K562 (cell line): ENCODE data around the gene CRYBG2. TPM values are rescaled to one million over a fixed set of nuclear protein-coding genes. Genes with fewer than 3 reads are reported as not detected.

Experiments
- CBFA2T3 ChIP-seq: fragments of 450-650 bp; IDR thresholded peaks from 2 replicates; pipeline ENCODE4 v1.6.1; 2017
- CCAR2 ChIP-seq: fragments of 200-400 bp; formaldehyde crosslinking; IDR thresholded peaks from 2 replicates; pipeline ENCODE4 v1.6.1; 2017; ENCODE audit warnings: mild to moderate bottlenecking, low read depth, low read length
- ETV5 ChIP-seq: sonication (generic); formaldehyde crosslinking; IDR thresholded peaks from 2 replicates; pipeline ENCODE4 v1.4.0; 2020; ENCODE audit warnings: low read depth, mild to moderate bottlenecking, missing genetic modification reagents
- FOXM1 ChIP-seq, 2 experiments: fragments of 450-650 bp in 1 of 2; sonication (generic) in 1 of 2; formaldehyde crosslinking in 1 of 2; IDR thresholded peaks; 2 replicates each; pipeline versions ENCODE4 v1.6.1 to v1.9.0; 2017 to 2022; ENCODE audit warnings: low read depth in 2 of 2, mild to moderate bottlenecking in 2 of 2, missing genetic modification reagents in 1 of 2, moderate library complexity in 1 of 2
- HMBOX1 ChIP-seq: sonication (generic); IDR thresholded peaks from 2 replicates; pipeline ENCODE4 v1.6.1; 2016
- JUNB ChIP-seq: fragments of 450-650 bp; formaldehyde crosslinking; conservative IDR thresholded peaks from 2 replicates; pipeline ENCODE4 v1.4.0; 2020; ENCODE audit warnings: mild to moderate bottlenecking
- MCM3 ChIP-seq: fragments of 450-650 bp; IDR thresholded peaks from 2 replicates; pipeline ENCODE4 v1.6.1; 2016
- PCBP2 ChIP-seq: fragments of 200-400 bp; formaldehyde crosslinking; IDR thresholded peaks from 2 replicates; pipeline ENCODE4 v1.6.1; 2018; ENCODE audit warnings: low read length, low read depth, mild to moderate bottlenecking, moderate library complexity; ENCODE audit not compliant: poor library complexity, severe bottlenecking
- SIN3A ChIP-seq, 2 experiments: fragments of 150-350 bp in 1 of 2; IDR thresholded peaks; 2 replicates each; pipeline ENCODE4 v1.6.1; 2011 to 2016; ENCODE audit warnings: borderline replicate concordance in 2 of 2, low read depth in 2 of 2, low read length in 2 of 2, mild to moderate bottlenecking in 2 of 2, moderate library complexity in 2 of 2; ENCODE audit not compliant: control insufficient read depth in 1 of 2
- THAP7 ChIP-seq: fragments of 250-450 bp; sonication (Bioruptor Pico); IDR thresholded peaks from 2 replicates; pipeline ENCODE4 v1.5.0; 2021
- ZNF143 ChIP-seq: sonication (generic); formaldehyde crosslinking; IDR thresholded peaks from 2 replicates; pipeline ENCODE4 v1.9.0; 2022; ENCODE audit warnings: mild to moderate bottlenecking, missing genetic modification reagents
- ZNF212 ChIP-seq: fragments of 450-650 bp; formaldehyde crosslinking; IDR thresholded peaks from 2 replicates; pipeline ENCODE4 v1.4.0; 2020; ENCODE audit warnings: mild to moderate bottlenecking
- ZNF224 ChIP-seq: sonication (generic); formaldehyde crosslinking; IDR thresholded peaks from 2 replicates; pipeline ENCODE4 v1.8.0; 2022; ENCODE audit warnings: mild to moderate bottlenecking, missing genetic modification reagents
- ZNF518B ChIP-seq: fragments of 250-450 bp; sonication (Bioruptor Pico); IDR thresholded peaks from 2 replicates; pipeline ENCODE4 v1.5.0; 2021; ENCODE audit warnings: mild to moderate bottlenecking, moderate library complexity
- ZNF561 ChIP-seq: fragments of 450-650 bp; formaldehyde crosslinking; conservative IDR thresholded peaks from 2 replicates; pipeline ENCODE4 v1.4.0; 2020; ENCODE audit warnings: mild to moderate bottlenecking, moderate library complexity
- ZNF75A ChIP-seq: fragments of 450-650 bp; formaldehyde crosslinking; IDR thresholded peaks from 2 replicates; pipeline ENCODE4 v1.4.0; 2020; ENCODE audit warnings: mild to moderate bottlenecking
- polyA plus RNA-seq, 8 experiments: library from polyadenylated mRNA; depleted of rRNA in 4 of 8; stranded (reverse) in 5 of 8; unstranded in 3 of 8; fragments of >200 nt; fragmentation: Nextera tagmentation in 2 of 8; fragmentation: Illumina TruSeq in 1 of 8; extraction: Ambion mirVana in 2 of 8; extraction: Trizol in 1 of 8; gene quantifications; 2 replicates each; pipeline versions ENCODE4 v1.2.1 to v1.2.3, GENCODE V29; 2011 to 2014; ENCODE audit warnings: inconsistent platforms in 1 of 8, missing spikeins in 1 of 8
- total RNA-seq, 7 experiments: library from RNA; depleted of rRNA in 6 of 7; stranded (reverse); fragments of >200 nt in 6 of 7; fragmentation: Illumina TruSeq in 2 of 7; extraction: Trizol in 2 of 7; gene quantifications; 2 replicates each; pipeline versions ENCODE4 v1.2.1 to v1.2.3, GENCODE V29; 2011 to 2021; ENCODE audit warnings: low replicate concordance in 1 of 7
- TF ChIP-seq, protein P1 (sequence below): fragments of 250-450 bp; sonication (Bioruptor Pico); IDR thresholded peaks from 2 replicates; pipeline ENCODE4 v1.4.0; 2020; ENCODE audit warnings: borderline replicate concordance
- TF ChIP-seq, protein P2 (sequence below): IDR thresholded peaks from 2 replicates; pipeline ENCODE4 v1.6.1; 2012; ENCODE audit warnings: low read depth, low read length, improper control_type of control experiment, borderline replicate concordance

CRYBG2 gene
- total and polyA plus RNA-seq, 9 of the 15 experiments (the other 6 are each of a cell fraction or from before 2014, with no cell fraction given): 0.39 to 8.5 (median 3.7) TPM

DNA sequence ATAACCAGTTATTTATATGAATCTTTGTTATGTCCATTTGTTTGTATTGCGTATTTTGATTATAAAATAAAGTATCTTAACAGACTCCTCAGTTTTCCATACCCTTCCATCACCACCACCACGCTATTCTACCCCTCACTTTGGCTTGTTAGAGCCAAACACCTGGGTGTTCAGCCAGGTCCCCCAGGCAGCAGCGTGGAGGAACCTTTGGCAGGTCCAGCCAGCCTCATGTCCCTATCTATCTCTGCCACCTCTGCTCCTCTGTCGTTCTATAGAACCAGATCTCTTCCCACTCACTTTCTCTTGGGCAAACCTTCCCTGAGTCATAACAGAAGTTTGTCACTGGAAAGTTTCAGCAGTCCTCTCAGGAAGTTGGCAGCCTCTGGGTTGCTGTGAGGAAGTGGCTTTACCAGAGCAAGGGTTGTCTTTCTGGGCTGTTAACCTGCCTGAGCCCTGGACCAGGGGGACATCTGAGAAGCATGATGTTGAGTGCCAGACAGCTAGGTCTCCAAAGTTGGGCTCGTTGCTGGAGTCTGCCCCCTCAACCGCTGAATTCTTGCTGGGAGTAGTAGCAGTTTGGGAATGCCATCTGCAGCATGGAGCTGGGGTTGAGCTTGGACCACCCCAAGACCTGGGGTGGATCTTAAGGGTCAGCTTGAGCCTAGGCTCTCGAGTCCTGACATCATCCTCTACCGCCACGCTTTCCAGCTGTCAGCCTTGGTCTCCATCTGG, 75.0 kb downstream of the CRYBG2 start (continued):
- TF ChIP-seq, protein P1, sequence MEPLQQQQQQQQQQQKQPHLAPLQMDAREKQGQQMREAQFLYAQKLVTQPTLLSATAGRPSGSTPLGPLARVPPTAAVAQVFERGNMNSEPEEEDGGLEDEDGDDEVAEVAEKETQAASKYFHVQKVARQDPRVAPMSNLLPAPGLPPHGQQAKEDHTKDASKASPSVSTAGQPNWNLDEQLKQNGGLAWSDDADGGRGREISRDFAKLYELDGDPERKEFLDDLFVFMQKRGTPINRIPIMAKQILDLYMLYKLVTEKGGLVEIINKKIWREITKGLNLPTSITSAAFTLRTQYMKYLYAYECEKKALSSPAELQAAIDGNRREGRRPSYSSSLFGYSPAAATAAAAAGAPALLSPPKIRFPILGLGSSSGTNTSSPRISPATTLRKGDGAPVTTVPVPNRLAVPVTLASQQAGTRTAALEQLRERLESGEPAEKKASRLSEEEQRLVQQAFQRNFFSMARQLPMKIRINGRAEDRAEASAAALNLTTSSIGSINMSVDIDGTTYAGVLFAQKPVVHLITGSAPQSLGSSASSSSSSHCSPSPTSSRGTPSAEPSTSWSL (CRISPR knock-in tag): no peak
- TF ChIP-seq CBFA2T3: peak; percentile 5; the same call in 1 of the 2 replicates
- TF ChIP-seq HMBOX1: no peak
- TF ChIP-seq ZNF212 (CRISPR knock-in tag): no peak
- TF ChIP-seq, protein P2, sequence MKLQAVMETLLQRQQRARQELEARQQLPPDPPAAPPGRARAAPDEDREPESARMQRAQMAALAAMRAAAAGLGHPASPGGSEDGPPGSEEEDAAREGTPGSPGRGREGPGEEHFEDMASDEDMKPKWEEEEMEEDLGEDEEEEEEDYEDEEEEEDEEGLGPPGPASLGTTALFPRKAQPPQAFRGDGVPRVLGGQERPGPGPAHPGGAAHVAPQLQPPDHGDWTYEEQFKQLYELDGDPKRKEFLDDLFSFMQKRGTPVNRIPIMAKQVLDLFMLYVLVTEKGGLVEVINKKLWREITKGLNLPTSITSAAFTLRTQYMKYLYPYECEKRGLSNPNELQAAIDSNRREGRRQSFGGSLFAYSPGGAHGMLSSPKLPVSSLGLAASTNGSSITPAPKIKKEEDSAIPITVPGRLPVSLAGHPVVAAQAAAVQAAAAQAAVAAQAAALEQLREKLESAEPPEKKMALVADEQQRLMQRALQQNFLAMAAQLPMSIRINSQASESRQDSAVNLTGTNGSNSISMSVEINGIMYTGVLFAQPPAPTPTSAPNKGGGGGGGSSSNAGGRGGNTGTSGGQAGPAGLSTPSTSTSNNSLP: no peak
- TF ChIP-seq ZNF561 (CRISPR knock-in tag): no peak
- no peak for TF ChIP-seq ZNF75A
- TF ChIP-seq JUNB: no peak
- TF ChIP-seq THAP7: no peak
- no peak for TF ChIP-seq PCBP2
- no peak for TF ChIP-seq CCAR2
- 0 out of 2 replicates have a peak, but pooled peaks have one; percentile 47 for TF ChIP-seq ZNF224
- TF ChIP-seq MCM3: no peak
- TF ChIP-seq FOXM1 (IDR thresholded peaks at IDR 0.05; ENCODE audit: low read depth): no peak
- TF ChIP-seq FOXM1 (CRISPR knock-in tag; IDR thresholded peaks at IDR 0.05; ENCODE audit: low read depth): no peak
- TF ChIP-seq ZNF143 (CRISPR knock-in tag): no peak
- TF ChIP-seq ETV5 (CRISPR knock-in tag): no peak
- TF ChIP-seq SIN3A (IDR thresholded peaks at IDR 0.05; ENCODE audit: borderline replicate concordance in 2 of 2, control insufficient read depth in 1 of 2, low read depth in 2 of 2, low read length in 2 of 2): no peak
- no peak for TF ChIP-seq ZNF518B
